Loucy (cell line): ENCODE results near the gene ZC3HAV1.

Experiments
- H2AFZ ChIP-seq: fragments of 200-600 bp; sonication (generic); 2 replicates; pipeline ENCODE4 v1.6.0; 2016; ENCODE audit warnings: antibody characterized with exemption, mild to moderate bottlenecking, low read length, moderate library complexity
- H3F3A ChIP-seq: fragments of 200-600 bp; 2 replicates; pipeline ENCODE4 v1.6.0; 2016; ENCODE audit warnings: antibody characterized with exemption, low read depth, mild to moderate bottlenecking
- H3K27me3 ChIP-seq: fragments of 200-600 bp; sonication (generic); 2 replicates; pipeline ENCODE4 v1.6.1; 2014; ENCODE audit warnings: low read length, mild to moderate bottlenecking; ENCODE audit not compliant: insufficient read depth, poor library complexity, severe bottlenecking
- H3K36me3 ChIP-seq: fragments of 200-600 bp; sonication (generic); 2 replicates; pipeline ENCODE4 v1.6.1; 2016; ENCODE audit warnings: low read length; ENCODE audit not compliant: insufficient read depth
- H3K4me1 ChIP-seq: fragments of 200-600 bp; sonication (generic); 2 replicates; pipeline ENCODE4 v1.5.1; 2014; ENCODE audit warnings: low read length, mild to moderate bottlenecking; ENCODE audit not compliant: insufficient read depth, poor library complexity, severe bottlenecking
- H3K4me2 ChIP-seq: fragments of 200-600 bp; sonication (generic); 2 replicates; pipeline ENCODE4 v1.6.0; 2014; ENCODE audit warnings: antibody characterized with exemption, low read length, low read depth, mild to moderate bottlenecking; ENCODE audit not compliant: poor library complexity, severe bottlenecking
- H3K4me3 ChIP-seq: fragments of 200-600 bp; sonication (generic); 2 replicates; pipeline ENCODE4 v1.5.1; 2014; ENCODE audit warnings: low read length, mild to moderate bottlenecking, mixed read lengths; ENCODE audit not compliant: poor library complexity, severe bottlenecking
- H3K79me2 ChIP-seq: fragments of 200-600 bp; sonication (generic); 2 replicates; pipeline ENCODE4 v1.6.1; 2014; ENCODE audit warnings: low read length; ENCODE audit not compliant: insufficient read depth
- H3K9ac ChIP-seq: fragments of 200-600 bp; sonication (generic); 2 replicates; pipeline ENCODE4 v1.6.0; 2014; ENCODE audit warnings: mild to moderate bottlenecking, low read depth, low read length, moderate library complexity; ENCODE audit not compliant: poor library complexity, severe bottlenecking
- H3K9me2 ChIP-seq: fragments of 200-600 bp; sonication (generic); replicated peaks from 2 replicates; pipeline ENCODE4 v1.6.1; 2016; ENCODE audit warnings: low read depth, low read length, mixed read lengths
- H3K9me3 ChIP-seq: fragments of 200-600 bp; sonication (generic); 2 replicates; pipeline ENCODE4 v1.6.1; 2014; ENCODE audit warnings: mild to moderate bottlenecking, antibody characterized with exemption, low read length, low read depth; ENCODE audit not compliant: insufficient read depth
- H4K20me1 ChIP-seq: fragments of 200-600 bp; sonication (generic); 2 replicates; pipeline ENCODE4 v1.6.0; 2014; ENCODE audit warnings: antibody characterized with exemption, low read length, mild to moderate bottlenecking; ENCODE audit not compliant: insufficient read depth, poor library complexity, severe bottlenecking
- CTCF ChIP-seq: fragments of 200-600 bp; sonication (generic); conservative IDR thresholded peaks from 2 replicates; pipeline ENCODE4 v1.5.1; 2014; ENCODE audit warnings: mild to moderate bottlenecking, antibody characterized with exemption, low read length
- EZH2phosphoT487 ChIP-seq: fragments of 200-600 bp; IDR thresholded peaks from 2 replicates; pipeline ENCODE4 v1.6.1; 2018; ENCODE audit warnings: antibody characterized with exemption, mild to moderate bottlenecking, moderate library complexity, borderline replicate concordance

Gene ZC3HAV1

GRCh38 chr7:139043823-139044812, 65.4 kb downstream of the ZC3HAV1 start:
- Histone ChIP-seq H3K9me2 (no peaks in the 10 kb centered on the region), H3K4me3 (peak overlapping the region; percentile 63), H3K9me3 (no peaks in the 10 kb centered on the region), H2AFZ (no peak overlapping the region), H4K20me1 (peaks cover 20% of the 10 kb centered on the region), H3K79me2 (no peaks in the 10 kb centered on the region; the same call in 1 of the 2 replicates), H3F3A (peaks cover 11% of the 10 kb centered on the region), H3K4me1 (peaks cover 29% of the 10 kb centered on the region), H3K4me2 (peak overlapping the region; percentile 69), H3K9ac (no peak overlapping the region), H3K27me3 (no peaks in the 10 kb centered on the region), H3K36me3 (peaks cover 36% of the 10 kb centered on the region)
- TF ChIP-seq EZH2phosphoT487 (no peak), CTCF (peak; percentile 24; the same call in 1 of the 2 replicates)

- H3K27me3 ChIP-seq: no peaks in the 10 kb centered on the region
- no peaks in the 10 kb centered on the region for H3K9me3 ChIP-seq
- peaks cover 20% of the 10 kb centered on the region for H4K20me1 ChIP-seq
- H2AFZ ChIP-seq: no peak overlapping the region
- H3K9me2 ChIP-seq: no peaks in the 10 kb centered on the region
- H3F3A ChIP-seq: peaks cover 11% of the 10 kb centered on the region
- TF ChIP-seq EZH2phosphoT487 (no peak), CTCF (no peak)
- H3K4me3 ChIP-seq: no peak overlapping the region
- no peak overlapping the region for H3K4me2 ChIP-seq
- peaks cover 32% of the 10 kb centered on the region for H3K4me1 ChIP-seq
- H3K9ac ChIP-seq: no peak overlapping the region
- H3K79me2 ChIP-seq: peaks cover 5% of the 10 kb centered on the region; the same call in 1 of the 2 replicates
- peaks cover 11% of the 10 kb centered on the region for H3K36me3 ChIP-seq
Observed at GRCh38 chr7:139041378-139042085, 68.0 kb downstream of the ZC3HAV1 start.

- Histone ChIP-seq H3K79me2 (peaks cover 33% of the 10 kb centered on the region), H3K36me3 (no peaks in the 10 kb centered on the region), H3K4me2 (no peak overlapping the region), H3K4me3 (no peak overlapping the region), H3K9ac (no peak overlapping the region), H2AFZ (no peak overlapping the region), H4K20me1 (peaks cover 16% of the 10 kb centered on the region), H3K27me3 (no peaks in the 10 kb centered on the region), H3K9me3 (no peaks in the 10 kb centered on the region), H3F3A (no peaks in the 10 kb centered on the region), H3K9me2 (no peaks in the 10 kb centered on the region), H3K4me1 (peaks cover 27% of the 10 kb centered on the region)
- TF ChIP-seq EZH2phosphoT487: no peak
- TF ChIP-seq CTCF: no peak
Observed at GRCh38 chr7:139038691-139039090, 70.8 kb downstream of the ZC3HAV1 start.
